Erythroblast (primary cell): Measurements from ENCODE around the gene SUPT3H.

Experiments
- GATA1 ChIP-seq: IDR thresholded peaks from 2 replicates; pipeline ENCODE4 v1.6.1; 2011; ENCODE audit warnings: low read depth, mild to moderate bottlenecking, control low read depth, low read length, moderate library complexity
- POLR2A ChIP-seq: IDR thresholded peaks from 2 replicates; pipeline ENCODE4 v1.6.1; 2011; ENCODE audit warnings: mild to moderate bottlenecking, low read length

DNA sequence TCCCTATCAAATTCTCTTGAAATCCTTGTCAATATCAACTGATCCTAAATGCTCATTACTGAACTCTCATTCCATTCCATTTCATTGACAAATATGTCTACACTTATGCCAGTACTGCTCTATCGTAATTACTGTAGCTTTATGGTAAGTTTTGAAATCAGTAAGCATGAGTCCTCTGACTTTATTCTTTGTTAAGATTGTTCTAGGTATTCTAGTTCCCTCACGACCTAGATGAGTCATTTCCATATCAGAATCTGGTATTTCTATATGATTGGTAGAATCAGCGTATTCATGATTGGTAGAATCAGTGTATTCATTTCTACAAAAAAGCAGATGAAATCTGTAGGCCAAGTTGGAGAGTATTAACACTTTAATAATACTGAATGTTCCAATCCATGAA is 368.2 kb downstream of the SUPT3H start:
- TF ChIP-seq POLR2A, result no peak
- TF ChIP-seq GATA1, result no peak
